Activated T-cell treated with anti-CD3 and anti-CD28 coated beads for 1 hour (primary cell): Measurements from ENCODE around the gene ATP8A1.
"Not testable (repeated sequence)": the region's sequence is repeated elsewhere in the genome, so short reads cannot be mapped to it uniquely, and the experiment has no call there.

Experiments used
- DNase-seq: peaks from one replicate; pipeline ENCODE4 v3.0.0-alpha.2; 2020; ENCODE audit warnings: low read depth

Gene ATP8A1

GRCh38 chr4:42656944-42657792 is at the start of gene ATP8A1:
TSS of gene ATP8A1 (minus strand) at chr4:42657105. CDS start at chr4:42656873, 232 bp downstream.
- DNase-seq = peak; percentile 95

- no peak for DNase-seq
Measured at GRCh38 chr4:42706086-42706485, 49.2 kb upstream of the ATP8A1 start.

GRCh38 chr4:42703813-42704212 is 46.9 kb upstream of the ATP8A1 start:
- DNase-seq = no peak

GRCh38 chr4:42702895-42703294 is 46.0 kb upstream of the ATP8A1 start:
- DNase-seq = no peak

- not testable (repeated sequence) for DNase-seq
Measured at GRCh38 chr4:42701780-42702179, 44.9 kb upstream of the ATP8A1 start.

- DNase-seq = no peak
Measured at GRCh38 chr4:42690537-42690936, 33.6 kb upstream of the ATP8A1 start.

- DNase-seq = no peak
Measured at GRCh38 chr4:42683393-42683792, 26.5 kb upstream of the ATP8A1 start.

GRCh38 chr4:42678512-42678911 is 21.6 kb upstream of the ATP8A1 start:
- no peak for DNase-seq

GRCh38 chr4:42676066-42676951 is 19.4 kb upstream of the ATP8A1 start:
- DNase-seq = no peak

GRCh38 chr4:42673082-42673425 is 16.1 kb upstream of the ATP8A1 start:
- no peak for DNase-seq

- DNase-seq = no peak
Measured at GRCh38 chr4:42672359-42673081, 15.6 kb upstream of the ATP8A1 start.

GRCh38 chr4:42671431-42672194 is 14.7 kb upstream of the ATP8A1 start:
- peak; percentile 16 for DNase-seq

- no peak for DNase-seq
Measured at GRCh38 chr4:42658261-42658660, 1.4 kb upstream of the ATP8A1 start.

- no peak for DNase-seq
Measured at GRCh38 chr4:42656679-42656943, 294 bp downstream of the ATP8A1 start.

GRCh38 chr4:42655921-42656678 is 805 bp downstream of the ATP8A1 start:
- peak; percentile 16 for DNase-seq

GRCh38 chr4:42655269-42655637 is 1.7 kb downstream of the ATP8A1 start:
- DNase-seq = no peak

GRCh38 chr4:42654631-42655268 is 2.2 kb downstream of the ATP8A1 start:
- no peak for DNase-seq

- DNase-seq = no peak
Measured at GRCh38 chr4:42653626-42654560, 3.0 kb downstream of the ATP8A1 start.

GRCh38 chr4:42652529-42653231 is 4.2 kb downstream of the ATP8A1 start:
- DNase-seq = not testable (repeated sequence)
